DND-41 (cell line): Measurements from ENCODE around the gene MIGA1.

Experiments
- CTCF ChIP-seq: IDR thresholded peaks from 2 replicates; pipeline ENCODE4 v1.5.1; 2012; ENCODE audit warnings: borderline replicate concordance, low read length, moderate library complexity, mild to moderate bottlenecking; ENCODE audit not compliant: poor library complexity, severe bottlenecking; ENCODE audit errors: extremely low read depth
- EZH2 ChIP-seq: IDR thresholded peaks from 3 replicates; pipeline ENCODE4 v1.6.1; 2012; ENCODE audit warnings: borderline replicate concordance, low read depth, mild to moderate bottlenecking, moderate library complexity, low read length, inconsistent platforms; ENCODE audit not compliant: severe bottlenecking

DNA sequence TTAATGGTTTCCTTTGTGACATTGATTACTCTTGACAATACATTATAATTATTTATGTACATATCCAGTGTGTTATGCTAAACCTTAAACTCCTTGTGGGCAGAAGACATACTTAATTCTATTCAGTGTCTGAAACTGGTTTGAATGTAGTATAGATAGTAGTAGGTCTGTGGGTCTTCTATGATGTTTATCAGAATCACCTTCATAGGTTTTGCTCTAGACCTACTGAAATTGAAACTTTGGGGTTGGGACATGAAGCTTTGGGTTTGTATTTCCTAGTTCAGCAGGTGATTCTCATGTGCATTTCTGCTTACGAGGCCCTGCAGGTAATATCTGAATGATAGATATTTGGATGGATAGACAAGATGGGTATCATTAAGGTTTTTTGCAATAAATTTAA is 48.6 kb downstream of the MIGA1 start:
- TF ChIP-seq CTCF (no peak), EZH2 (no peak)
